Upper lobe of left lung (tissue), 4 donors: Measurements from ENCODE around the gene LYZL6.

Source experiments
- EP300 ChIP-seq, 4 donors: sonication (generic); formaldehyde crosslinking; IDR thresholded peaks; one replicate each; pipeline ENCODE4 v1.5.1; 2017; ENCODE audit warnings: antibody characterized with exemption in 4 of 4, control low read depth in 2 of 4
- POLR2A ChIP-seq, 4 donors: fragments of 450-650 bp; IDR thresholded peaks; one replicate each; pipeline ENCODE4 v1.5.1; 2016 to 2017; ENCODE audit warnings: antibody characterized with exemption in 4 of 4, mild to moderate bottlenecking in 2 of 4
- POLR2AphosphoS5 ChIP-seq, 2 donors: sonication (generic); formaldehyde crosslinking; IDR thresholded peaks; one replicate each; pipeline ENCODE4 v1.5.1; 2017; ENCODE audit warnings: antibody characterized with exemption in 2 of 2
- TF ChIP-seq, protein P1 (sequence below), 6 experiments: fragments of 450-650 bp in 4 of 6; fragments of 200-600 bp in 2 of 6; sonication (generic) in 2 of 6; IDR thresholded peaks; one replicate each; pipeline ENCODE4 v1.5.1; 2016 to 2019; ENCODE audit warnings: antibody characterized with exemption in 6 of 6

- TF ChIP-seq, protein P1, sequence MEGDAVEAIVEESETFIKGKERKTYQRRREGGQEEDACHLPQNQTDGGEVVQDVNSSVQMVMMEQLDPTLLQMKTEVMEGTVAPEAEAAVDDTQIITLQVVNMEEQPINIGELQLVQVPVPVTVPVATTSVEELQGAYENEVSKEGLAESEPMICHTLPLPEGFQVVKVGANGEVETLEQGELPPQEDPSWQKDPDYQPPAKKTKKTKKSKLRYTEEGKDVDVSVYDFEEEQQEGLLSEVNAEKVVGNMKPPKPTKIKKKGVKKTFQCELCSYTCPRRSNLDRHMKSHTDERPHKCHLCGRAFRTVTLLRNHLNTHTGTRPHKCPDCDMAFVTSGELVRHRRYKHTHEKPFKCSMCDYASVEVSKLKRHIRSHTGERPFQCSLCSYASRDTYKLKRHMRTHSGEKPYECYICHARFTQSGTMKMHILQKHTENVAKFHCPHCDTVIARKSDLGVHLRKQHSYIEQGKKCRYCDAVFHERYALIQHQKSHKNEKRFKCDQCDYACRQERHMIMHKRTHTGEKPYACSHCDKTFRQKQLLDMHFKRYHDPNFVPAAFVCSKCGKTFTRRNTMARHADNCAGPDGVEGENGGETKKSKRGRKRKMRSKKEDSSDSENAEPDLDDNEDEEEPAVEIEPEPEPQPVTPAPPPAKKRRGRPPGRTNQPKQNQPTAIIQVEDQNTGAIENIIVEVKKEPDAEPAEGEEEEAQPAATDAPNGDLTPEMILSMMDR (IDR thresholded peaks at IDR 0.05), result no peak
- TF ChIP-seq POLR2A (IDR thresholded peaks at IDR 0.05), result no peak
- no peak for TF ChIP-seq POLR2AphosphoS5 (IDR thresholded peaks at IDR 0.05)
- TF ChIP-seq EP300 (IDR thresholded peaks at IDR 0.05), result no peak
Measured at GRCh38 chr17:35893751-35894150, 49.8 kb downstream of the LYZL6 start.
